T follicular helper cell (primary cell): ENCODE data around the gene KLHL14.
"Not testable (repeated sequence)": the region's sequence is repeated elsewhere in the genome, so short reads cannot be mapped to it uniquely, and the experiment has no call there.

Experiments
- DNase-seq: peaks from one replicate; pipeline ENCODE4 v3.0.0-alpha.2; 2020; ENCODE audit warnings: low read depth

KLHL14 gene

GRCh38 chr18:32637659-32638058 lies 135.2 kb downstream of the KLHL14 start:
- DNase-seq = not testable (repeated sequence)

- DNase-seq = no peak
Measured at GRCh38 chr18:32637226-32637625, 135.6 kb downstream of the KLHL14 start.

- no peak for DNase-seq
Measured at GRCh38 chr18:32634876-32635431, 137.9 kb downstream of the KLHL14 start.

GRCh38 chr18:32629981-32630700 lies 142.7 kb downstream of the KLHL14 start:
- DNase-seq = no peak

- no peak for DNase-seq
Measured at GRCh38 chr18:32629292-32629691, 143.5 kb downstream of the KLHL14 start.

- no peak for DNase-seq
Measured at GRCh38 chr18:32624182-32624723, 148.6 kb downstream of the KLHL14 start.

- no peak for DNase-seq
Measured at GRCh38 chr18:32623563-32623962, 149.3 kb downstream of the KLHL14 start.
